K562 (cell line): ENCODE data around the gene KRR1. TPM values are rescaled to one million over a fixed set of nuclear protein-coding genes. Genes with fewer than 3 reads are reported as not detected.

Experiments used
- ATAC-seq: fragments of 200-7000 bp; cut with Tn5 transposase; 3 replicates; pipeline ENCODE4 v1.9.1; 2020; ENCODE audit warnings: moderate library complexity
- Bru-seq: library from RNA; stranded (reverse); fragments of 400-500 nt; gene quantifications from one replicate; lab custom pipeline; 2021; lab: Mats Ljungman, UMichigan
- BruChase-seq, 2 experiments: library from RNA; stranded (reverse); fragments of 400-500 nt; gene quantifications; one replicate each; lab custom pipeline; 2021; lab: Mats Ljungman, UMichigan
- BruUV-seq: library from RNA; stranded (reverse); fragments of 400-500 nt; replicated peaks from 2 replicates; lab custom pipeline; 2021; lab: Mats Ljungman, UMichigan
- CTCF ChIA-PET: fragments of 300-600 bp; formaldehyde crosslinking; extraction: SDS; loops from one replicate; lab custom pipeline; 2021; ENCODE audit warnings: low intra/inter-chr PET ratio; lab: Yijun Ruan, JAX
- POLR2A ChIA-PET: fragments of 300-600, 350-650 bp; sonication (Branson Sonifier 250); formaldehyde crosslinking; extraction: SDS; loops from one replicate; lab custom pipeline; 2021; ENCODE audit warnings: antibody characterized with exemption, inconsistent platforms; lab: Yijun Ruan, JAX
- DNase-seq, 4 experiments: peaks; one replicate each; pipeline versions ENCODE4 v3.0.0 to v3.0.0-alpha.2; 2011 to 2018; ENCODE audit warnings: low spot score in 3 of 4, mixed read lengths in 3 of 4; ENCODE audit errors: extremely low read depth in 1 of 4
- FAIRE-seq: peaks from 2 replicates; lab custom pipeline; 2011; peaks lifted over from hg19 to GRCh38; lab: Jason Lieb, UNC
- H2AFZ ChIP-seq: 2 replicates; pipeline ENCODE4 v1.6.0; 2011; ENCODE audit warnings: low read depth, low read length, control low read depth, inconsistent platforms
- H3K27ac ChIP-seq: fragments of 200-600 bp; 3 replicates; pipeline ENCODE4 v1.8.0; 2011; ENCODE audit warnings: low read depth, mild to moderate bottlenecking, control low read depth, inconsistent platforms, low read length, moderate library complexity, mixed read lengths; ENCODE audit errors: extremely low read depth
- H3K27me3 ChIP-seq, 2 experiments: fragments of 300-600 bp in 1 of 2; 2 replicates in 1 of 2; 3 replicates in 1 of 2; pipeline versions ENCODE4 v1.6.0 to v1.8.0; 2011; ENCODE audit warnings: inconsistent platforms in 2 of 2, low read length in 2 of 2, mild to moderate bottlenecking in 1 of 2, mixed read lengths in 1 of 2, moderate library complexity in 1 of 2; ENCODE audit not compliant: control insufficient read depth in 2 of 2, insufficient read depth in 2 of 2
- H3K36me3 ChIP-seq: fragments of 300-600 bp; 3 replicates; pipeline ENCODE4 v1.8.0; 2011; ENCODE audit warnings: mild to moderate bottlenecking, low read length, inconsistent platforms; ENCODE audit not compliant: control insufficient read depth, insufficient read depth
- H3K4me1 ChIP-seq, 2 experiments: fragments of 200-600 bp in 1 of 2; replicated peaks in 1 of 2; 2 replicates in 1 of 2; 3 replicates in 1 of 2; pipeline versions ENCODE4 v1.5.1 to v1.8.0; 2011; ENCODE audit warnings: inconsistent platforms in 2 of 2, low read length in 2 of 2, mild to moderate bottlenecking in 1 of 2, mixed read lengths in 1 of 2, moderate library complexity in 1 of 2; ENCODE audit not compliant: control insufficient read depth in 2 of 2, insufficient read depth in 2 of 2
- H3K4me2 ChIP-seq: 2 replicates; pipeline ENCODE4 v1.6.1; 2011; ENCODE audit warnings: low read length, control low read depth, inconsistent platforms, mixed read lengths; ENCODE audit not compliant: insufficient read depth
- H3K4me3 ChIP-seq: fragments of 200-600 bp; sonication (generic), shearing (Covaris generic); 2 replicates; pipeline ENCODE4 v1.5.1; 2016; ENCODE audit warnings: control low read depth, inconsistent platforms
- H3K79me2 ChIP-seq: fragments of 200-600 bp; 3 replicates; pipeline ENCODE4 v1.8.0; 2011; ENCODE audit warnings: low read length, inconsistent platforms; ENCODE audit not compliant: control insufficient read depth, insufficient read depth
- H3K9ac ChIP-seq, 2 experiments: 2 replicates each; pipeline versions ENCODE4 v1.6.0 to v1.6.1; 2011; ENCODE audit warnings: low read depth in 2 of 2, low read length in 2 of 2, control low read depth in 1 of 2, inconsistent platforms in 1 of 2, mild to moderate bottlenecking in 1 of 2, mixed read lengths in 1 of 2; ENCODE audit not compliant: insufficient read depth in 1 of 2
- H3K9me1 ChIP-seq: one replicate; pipeline ENCODE4 v1.6.0; 2011; ENCODE audit warnings: inconsistent platforms, mild to moderate bottlenecking, low read length, moderate library complexity; ENCODE audit not compliant: control insufficient read depth, insufficient read depth
- H3K9me3 ChIP-seq: replicated peaks from 2 replicates; pipeline ENCODE4 v1.5.1; 2011; ENCODE audit warnings: low read depth, low read length, inconsistent platforms; ENCODE audit not compliant: control insufficient read depth, insufficient read depth
- H4K20me1 ChIP-seq: replicated peaks from 2 replicates; pipeline ENCODE4 v1.6.1; 2011; ENCODE audit warnings: low read length, inconsistent platforms, mixed read lengths; ENCODE audit not compliant: control insufficient read depth, insufficient read depth
- BRF1 ChIP-seq: IDR thresholded peaks from 3 replicates; pipeline ENCODE4 v1.6.1; 2011; ENCODE audit warnings: borderline replicate concordance, mild to moderate bottlenecking; ENCODE audit not compliant: insufficient read length; ENCODE audit errors: extremely low read depth
- CREM ChIP-seq: IDR thresholded peaks from 2 replicates; pipeline ENCODE4 v1.6.1; 2014; ENCODE audit warnings: antibody characterized with exemption, low read depth
- FOXJ2 ChIP-seq: fragments of 200-800 bp; sonication (Bioruptor generic); IDR thresholded peaks from 2 replicates; pipeline ENCODE4 v1.6.1; 2016; ENCODE audit warnings: missing genetic modification characterization, missing compliant biosample characterization
- HDAC3 ChIP-seq: fragments of 450-650 bp; IDR thresholded peaks from 2 replicates; pipeline ENCODE4 v1.6.1; 2018; ENCODE audit warnings: borderline replicate concordance, mild to moderate bottlenecking, moderate library complexity; ENCODE audit not compliant: partially characterized antibody
- MAZ ChIP-seq, 2 experiments: fragments of 450-650 bp in 1 of 2; sonication (generic) in 1 of 2; formaldehyde crosslinking; IDR thresholded peaks in 1 of 2; conservative IDR thresholded peaks in 1 of 2; 2 replicates each; pipeline versions ENCODE4 v1.4.0 to v1.5.0; 2020; ENCODE audit warnings: mild to moderate bottlenecking in 1 of 2, missing genetic modification reagents in 1 of 2
- SIRT6 ChIP-seq: IDR thresholded peaks from one replicate; pipeline ENCODE4 v1.6.1; 2012; ENCODE audit warnings: low read depth, mild to moderate bottlenecking, control low read depth, inconsistent platforms, low read length, moderate library complexity
- SNAPC5 ChIP-seq: fragments of 250-450 bp; sonication (Bioruptor Pico); IDR thresholded peaks from 2 replicates; pipeline ENCODE4 v1.8.0; 2021; ENCODE audit warnings: moderate library complexity, mild to moderate bottlenecking, inconsistent platforms
- SRSF1 ChIP-seq: fragments of 200-400 bp; formaldehyde crosslinking; IDR thresholded peaks from 2 replicates; pipeline ENCODE4 v1.6.1; 2017; ENCODE audit warnings: mild to moderate bottlenecking, low read depth, low read length, moderate library complexity
- TAF7 ChIP-seq: fragments of 450-650 bp; IDR thresholded peaks from 2 replicates; pipeline ENCODE4 v1.6.1; 2016; ENCODE audit warnings: missing genetic modification characterization, missing compliant biosample characterization
- ZNF134 ChIP-seq: fragments of 250-450 bp; sonication (Bioruptor Pico); conservative IDR thresholded peaks from 2 replicates; pipeline ENCODE4 v1.4.0; 2020
- WGBS: fragments of 100-300 bp; shearing (Covaris generic); methylation state at CpG from one replicate; pipeline ENCODE4 v1.1.6; 2016; ENCODE audit warnings: low coverage, mixed read lengths; ENCODE audit not compliant: insufficient coverage; ENCODE audit errors: missing lambda C conversion rate; 5-methylcytosine and 5-hydroxymethylcytosine counted together
- in situ Hi-C: fragments of 300-500 bp; cut with MboI; formaldehyde crosslinking; loops from 4 replicates; pipeline ENCODE4 v1.15.0; 2018; ENCODE audit warnings: inconsistent platforms, mixed read lengths
- intact Hi-C: fragments of 100-400 bp; cut with micrococcal nuclease; formaldehyde crosslinking; loops from 2 replicates; pipeline ENCODE4 v1.14.2; 2022
- long read RNA-seq, 3 experiments: library from polyadenylated mRNA in 2 of 3; library from RNA in 1 of 3; unstranded in 2 of 3; stranded (forward) in 1 of 3; transcript quantifications; one replicate each; pipeline ENCODE4 v2.0.0, GENCODE V29; 2019 to 2022
- polyA minus RNA-seq, 3 experiments: library from RNA; depleted of rRNA, polyadenylated mRNA; stranded (reverse); fragments of >200 nt; gene quantifications; 2 replicates each; pipeline ENCODE4 v1.2.3, GENCODE V29; 2011
- polyA plus RNA-seq, 8 experiments: library from polyadenylated mRNA; depleted of rRNA in 4 of 8; stranded (reverse) in 5 of 8; unstranded in 3 of 8; fragments of >200 nt; fragmentation: Nextera tagmentation in 2 of 8; fragmentation: Illumina TruSeq in 1 of 8; extraction: Ambion mirVana in 2 of 8; extraction: Trizol in 1 of 8; gene quantifications; 2 replicates each; pipeline versions ENCODE4 v1.2.1 to v1.2.3, GENCODE V29; 2011 to 2014; ENCODE audit warnings: inconsistent platforms in 1 of 8, missing spikeins in 1 of 8
- total RNA-seq, 7 experiments: library from RNA; depleted of rRNA in 6 of 7; stranded (reverse); fragments of >200 nt in 6 of 7; fragmentation: Illumina TruSeq in 2 of 7; extraction: Trizol in 2 of 7; gene quantifications; 2 replicates each; pipeline versions ENCODE4 v1.2.1 to v1.2.3, GENCODE V29; 2011 to 2021; ENCODE audit warnings: low replicate concordance in 1 of 7
- TF ChIP-seq, protein P1 (sequence below), 2 experiments: IDR thresholded peaks in 1 of 2; conservative IDR thresholded peaks in 1 of 2; 2 replicates each; pipeline ENCODE4 v1.6.1; 2016; ENCODE audit warnings: low read depth in 2 of 2, mild to moderate bottlenecking in 1 of 2, missing compliant biosample characterization in 1 of 2, missing genetic modification characterization in 1 of 2, moderate library complexity in 1 of 2

The KRR1 gene
- 24.4 and 92.6 TPM in 2 replicates for total RNA-seq (2011; cell fraction: chromatin; rRNA removed; ENCODE audit: low replicate concordance)
- 10.7 and 11.7 TPM in 2 replicates for total RNA-seq (2011; cell fraction: nucleolus; rRNA removed)
- total RNA-seq (2011; cell fraction: nucleoplasm; rRNA removed): 25.4 and 28.2 TPM in 2 replicates
- 32.8 and 42.6 TPM in 2 replicates for total RNA-seq (2014; rRNA removed)
- 102 and 131 TPM in 2 replicates for total RNA-seq (2014; rRNA removed; fragmentation: Illumina TruSeq; extraction: Trizol)
- total RNA-seq (2015; rRNA removed; fragmentation: Illumina TruSeq; extraction: Trizol): 84.6 and 91.0 TPM in 2 replicates
- 61.0 and 67.6 TPM in 2 replicates for total RNA-seq (2021)
- 43.8 and 60.7 TPM in 2 replicates for polyA plus RNA-seq (2011; rRNA removed)
- polyA plus RNA-seq (2011; cell fraction: cytosol; rRNA removed): 3.3 and 9.8 TPM in 2 replicates
- polyA plus RNA-seq (2011; cell fraction: nucleus; rRNA removed): 15.2 and 33.1 TPM in 2 replicates
- 26.8 and 39.2 TPM in 2 replicates for polyA plus RNA-seq (2012)
- 53.8 and 56.5 TPM in 2 replicates for polyA plus RNA-seq (2014; fragmentation: Illumina TruSeq; extraction: Trizol)
- polyA plus RNA-seq (2014; fragmentation: Nextera tagmentation; extraction: Ambion mirVana): 10 to 100 TPM; 49.9 to 68.5 TPM
- polyA plus RNA-seq (2014; rRNA removed): 46.1 and 69.0 TPM in 2 replicates
- 77.0 and 102 TPM in 2 replicates for polyA minus RNA-seq (2011; rRNA and poly(A)+ RNA removed)
- 11.3 and 14.9 TPM in 2 replicates for polyA minus RNA-seq (2011; cell fraction: cytosol; rRNA and poly(A)+ RNA removed)
- 37.3 and 97.9 TPM in 2 replicates for polyA minus RNA-seq (2011; cell fraction: nucleus; rRNA and poly(A)+ RNA removed)
- percentile 95 among the genes with signal in this experiment for Bru-seq, nascent RNA
- BruChase-seq, experiment 1, labeled RNA remaining after a 2-hour chase: percentile 94 among the genes with signal in this experiment
- percentile 94 among the genes with signal in this experiment for BruChase-seq, experiment 2, labeled RNA remaining after a 6-hour chase
- long read RNA-seq, experiment 1, full-length matches to known transcripts: 48 of 82 reads
- long read RNA-seq, experiment 1, partial matches to known transcripts: 12 of 82 reads
- long read RNA-seq, experiment 1, other reads (novel, unspliced or antisense): 22 of 82 reads
- long read RNA-seq, experiment 2, full-length matches to known transcripts: 20 of 48 reads
- long read RNA-seq, experiment 2, partial matches to known transcripts: 1 of 48 reads
- long read RNA-seq, experiment 2, other reads (novel, unspliced or antisense): 27 of 48 reads
- long read RNA-seq, experiment 3, full-length matches to known transcripts: 24 of 50 reads
- long read RNA-seq, experiment 3, partial matches to known transcripts: 19 of 50 reads
- long read RNA-seq, experiment 3, other reads (novel, unspliced or antisense): 7 of 50 reads

GRCh38 chr12:75511116-75512048 is at the start of gene KRR1:
Gene KRR1 (minus strand): TSS chr12:75511609. CDS start chr12:75511597, 12 bp downstream.
- peak within 1 kb of the TSS; percentile 85 for H3K27ac ChIP-seq
- in situ Hi-C loops (loop anchor here (5.0 kb wide), 1 partner anchor 521 kb away; the partner anchor contains the start of gene PHLDA1), intact Hi-C loops (loop anchor here (10.0 kb wide), 1 partner anchor 1263 kb away; no protein-coding TSS in a partner anchor)
- H4K20me1 ChIP-seq: no peaks in the 10 kb centered on the region
- H3K9ac ChIP-seq: peak within 1 kb of the TSS; percentile 89 to 90
- ATAC-seq (peak; percentile 99), DNase-seq (peak; percentile 78 to 97 (median 82)), FAIRE-seq (peak; percentile 97)
- 12% methylated on average over 46 of the region's 47 CpGs for WGBS
- H3K36me3 ChIP-seq: peaks cover 31% of the 10 kb centered on the region
- ChIA-PET POLR2A (interaction anchor here (0.6 to 1.3 kb wide), 5 partner anchors 9 to 603 kb away, joined by 3 to 4 read pairs (median 3); no protein-coding TSS in a partner anchor), CTCF (no interaction called here)
- H3K79me2 ChIP-seq: peaks cover 48% of the 10 kb centered on the region
- peaks cover 7% of the 10 kb centered on the region; the same call in 1 of the 2 replicates for H3K9me3 ChIP-seq
- H3K4me3 ChIP-seq: peak within 1 kb of the TSS; percentile 84
- H3K27me3 ChIP-seq: no peaks in the 10 kb centered on the region
- peaks cover 0 to 9% of the 10 kb centered on the region in 2 experiments; a peak in 1 of 5 replicates for H3K4me1 ChIP-seq
- H3K4me2 ChIP-seq: peak within 1 kb of the TSS; percentile 96
- BruUV-seq: no TSS peak
- peak within 1 kb of the TSS; percentile 100 for H2AFZ ChIP-seq
- no peaks in the 10 kb centered on the region for H3K9me1 ChIP-seq
- TF ChIP-seq TAF7 (tag): peak; percentile 99
- peak; percentile 54 to 73; a peak in 3 of 4 replicates for TF ChIP-seq MAZ (CRISPR knock-in tag; conservative IDR thresholded peaks at IDR 0.05 in 1 of 2, IDR thresholded peaks at IDR 0.05 in 1 of 2)
- no peak for TF ChIP-seq FOXJ2 (tag)
- TF ChIP-seq HDAC3: peak; percentile 73
- TF ChIP-seq, protein P1, sequence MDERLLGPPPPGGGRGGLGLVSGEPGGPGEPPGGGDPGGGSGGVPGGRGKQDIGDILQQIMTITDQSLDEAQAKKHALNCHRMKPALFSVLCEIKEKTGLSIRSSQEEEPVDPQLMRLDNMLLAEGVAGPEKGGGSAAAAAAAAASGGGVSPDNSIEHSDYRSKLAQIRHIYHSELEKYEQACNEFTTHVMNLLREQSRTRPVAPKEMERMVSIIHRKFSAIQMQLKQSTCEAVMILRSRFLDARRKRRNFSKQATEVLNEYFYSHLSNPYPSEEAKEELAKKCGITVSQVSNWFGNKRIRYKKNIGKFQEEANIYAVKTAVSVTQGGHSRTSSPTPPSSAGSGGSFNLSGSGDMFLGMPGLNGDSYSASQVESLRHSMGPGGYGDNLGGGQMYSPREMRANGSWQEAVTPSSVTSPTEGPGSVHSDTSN (CRISPR knock-in tag; IDR thresholded peaks at IDR 0.05; ENCODE audit: low read depth): no peak
- TF ChIP-seq, protein P1 (tag; conservative IDR thresholded peaks at IDR 0.05; ENCODE audit: low read depth): no peak
- TF ChIP-seq ZNF134 (CRISPR knock-in tag): no peak
- no peak for TF ChIP-seq BRF1
- peak; percentile 79 for TF ChIP-seq CREM
- no peak for TF ChIP-seq SRSF1
- no peak for TF ChIP-seq SNAPC5 (CRISPR knock-in tag)
- no peak for TF ChIP-seq SIRT6
